Stimulated activated naive CD8-positive, alpha-beta T cell treated with anti-CD3 and anti-CD28 coated beads, Interleukin-15, Interleukin-2, amounts not matched to agents 100 U/mL and 50 U/mL, for 24 hours (primary cell): ENCODE results near the gene ETV4.

Experiments
- ATAC-seq: fragments of 150-1000 bp; cut with Tn5 transposase; one replicate; pipeline ENCODE4 v1.10.0; 2021
- DNase-seq: peaks from one replicate; pipeline ENCODE4 v3.0.0; 2021

Gene ETV4

DNA sequence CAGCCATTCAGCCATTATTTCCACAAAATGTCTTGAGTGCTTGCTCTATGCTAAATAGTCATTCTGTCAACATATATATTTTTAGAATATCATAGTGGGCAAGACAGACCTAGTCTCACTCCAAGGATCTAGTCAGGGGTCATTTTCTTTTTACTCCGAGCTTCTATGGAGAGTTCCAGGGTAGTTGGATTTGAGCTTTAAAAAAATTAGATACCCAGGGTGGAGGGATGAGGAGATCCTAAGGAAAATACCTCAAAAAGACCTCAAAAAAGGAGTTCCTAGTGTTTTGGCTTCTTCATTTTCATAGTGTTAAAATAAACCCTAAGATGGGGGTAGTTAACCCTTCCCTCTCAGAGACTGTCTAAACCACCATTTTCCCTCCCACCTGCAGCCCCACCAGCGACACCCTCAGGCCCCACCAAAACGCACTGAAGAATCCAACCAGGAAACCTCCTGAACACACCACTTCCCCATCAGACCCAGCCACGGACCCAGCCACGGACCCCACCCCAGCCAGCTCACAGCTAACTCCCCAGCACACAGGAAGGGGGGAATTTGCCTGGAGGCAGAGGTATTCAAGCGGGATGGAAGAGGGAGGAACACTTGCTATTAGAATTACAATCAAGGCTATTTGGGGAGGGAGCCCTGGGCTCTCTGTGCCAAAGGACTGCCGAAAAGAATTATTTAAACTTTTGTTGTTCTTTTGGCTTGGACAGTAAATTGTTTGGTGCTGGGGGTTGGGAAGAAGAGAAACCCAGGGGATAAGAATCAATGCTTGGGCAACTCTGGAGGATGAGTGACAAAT lies 2.2 kb downstream of the ETV4 start:
- DNase-seq (no peak), ATAC-seq (no peak)

DNA sequence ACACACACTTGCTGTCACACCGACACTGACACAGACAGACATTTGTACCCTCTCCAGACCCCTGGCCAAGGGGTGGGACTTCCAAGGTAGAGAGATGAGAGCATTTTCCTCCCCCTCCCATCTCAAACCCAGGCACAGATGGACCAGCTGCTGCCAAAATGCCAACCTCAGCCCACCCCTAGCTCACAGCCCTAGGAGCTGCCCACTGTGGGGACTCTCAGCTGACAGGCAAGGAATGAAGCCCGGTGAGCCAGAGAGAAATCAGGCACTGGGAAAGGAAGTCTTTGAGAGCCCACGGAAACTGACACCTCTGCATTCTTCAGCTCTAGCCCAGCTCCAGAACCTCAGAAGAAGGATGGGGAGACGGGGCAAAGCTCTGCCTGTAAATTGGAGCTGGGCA lies 2.8 kb downstream of the ETV4 start:
- ATAC-seq (no peak), DNase-seq (no peak)

DNA sequence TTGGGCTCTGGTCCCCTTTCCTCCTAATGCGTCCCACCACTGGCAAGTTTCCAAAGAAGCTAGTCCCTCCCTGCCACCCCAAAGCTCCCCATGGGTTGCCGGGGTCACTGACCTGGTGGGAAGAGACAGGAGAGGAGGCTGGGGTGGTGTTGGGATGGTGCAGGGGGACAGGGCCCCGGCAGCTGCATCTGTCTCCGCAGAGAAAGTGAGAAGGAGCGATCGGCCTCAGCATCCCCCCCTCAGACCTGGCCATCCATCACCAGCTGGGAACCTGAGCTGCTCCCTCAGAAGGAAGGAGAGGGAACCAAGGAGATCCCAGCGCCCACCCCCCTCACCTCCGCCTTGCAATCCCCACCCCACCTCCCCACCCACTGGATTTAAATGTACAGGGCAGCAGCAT lies 3.3 kb downstream of the ETV4 start:
- no peak for ATAC-seq
- no peak for DNase-seq

DNA sequence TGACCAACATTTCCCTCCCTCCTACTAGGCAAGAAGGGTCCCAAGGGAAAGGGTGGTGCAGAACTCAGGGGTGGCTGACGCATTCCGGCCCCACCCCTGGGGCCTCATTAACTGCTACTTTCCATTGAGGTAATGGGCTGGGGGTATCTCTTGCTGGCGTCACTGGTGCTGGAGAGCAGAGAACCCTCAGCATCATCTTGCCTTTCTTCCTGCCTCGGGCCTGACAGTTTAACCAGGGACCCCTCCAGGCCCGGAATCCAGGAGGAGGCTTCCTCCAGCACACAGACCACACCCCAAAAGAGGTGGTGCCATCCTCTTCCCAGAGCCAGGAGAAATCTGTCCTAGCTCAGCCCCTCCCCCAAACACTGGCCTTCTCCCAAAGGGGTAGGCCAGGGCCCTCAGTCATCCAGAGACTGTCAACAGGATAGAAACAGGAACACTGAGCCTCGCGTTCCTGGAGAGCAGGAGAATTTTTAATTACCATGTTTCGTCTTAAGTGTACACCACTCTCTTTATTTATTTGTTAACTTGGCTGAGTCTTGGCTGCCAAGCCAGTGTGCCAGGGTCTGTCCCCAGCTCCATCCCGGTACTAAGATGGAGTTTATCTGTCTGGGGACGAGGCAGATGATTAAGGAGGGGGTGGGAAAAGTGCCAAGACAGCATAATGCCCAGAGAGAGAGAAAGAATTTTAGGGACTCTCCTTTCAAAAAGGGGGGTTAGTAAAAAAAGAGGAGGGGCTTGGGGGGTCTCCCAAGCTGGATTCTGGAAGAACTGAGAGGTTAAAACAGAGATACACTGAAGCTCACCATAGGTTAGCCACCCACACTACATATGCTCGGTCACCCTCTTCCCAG lies 5.1 kb downstream of the ETV4 start:
- ATAC-seq = no peak
- DNase-seq = no peak

DNA sequence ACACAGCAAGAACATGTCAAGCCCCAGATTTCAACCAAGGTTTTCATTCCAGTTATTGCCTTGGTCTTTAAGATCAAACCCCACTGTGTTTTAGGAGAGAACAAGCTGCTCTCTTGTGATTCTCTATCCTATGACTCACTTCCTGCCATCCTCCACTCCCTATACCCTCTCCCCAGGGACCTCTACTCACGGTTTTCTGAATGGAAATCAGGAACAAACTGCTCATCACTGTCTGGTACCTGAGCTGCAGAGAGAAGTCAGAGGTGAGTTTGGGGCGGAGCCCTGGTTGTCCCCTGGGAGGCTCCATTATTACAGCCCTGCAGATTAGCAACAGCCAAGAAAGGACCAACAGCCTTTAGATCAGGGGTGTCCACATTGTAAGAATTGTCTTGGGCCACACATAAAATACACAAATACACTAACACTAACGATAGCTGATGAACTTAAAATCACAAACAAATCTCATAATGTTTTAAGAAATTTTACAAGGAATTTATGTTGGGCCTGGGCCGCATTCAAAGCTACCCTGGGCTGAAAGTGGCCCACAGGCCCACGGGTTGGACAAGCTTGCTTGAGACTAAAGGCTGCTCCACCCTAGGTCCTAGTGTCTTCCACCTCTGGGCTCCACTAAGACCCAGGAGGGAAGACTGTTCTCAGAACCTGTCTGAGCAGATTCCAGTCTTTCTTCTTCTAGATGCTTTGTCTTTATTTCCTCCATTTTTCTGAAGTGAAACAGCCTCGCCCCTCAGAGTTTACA lies 9.7 kb downstream of the ETV4 start:
- ATAC-seq = peak; percentile 58
- DNase-seq = no peak

DNA sequence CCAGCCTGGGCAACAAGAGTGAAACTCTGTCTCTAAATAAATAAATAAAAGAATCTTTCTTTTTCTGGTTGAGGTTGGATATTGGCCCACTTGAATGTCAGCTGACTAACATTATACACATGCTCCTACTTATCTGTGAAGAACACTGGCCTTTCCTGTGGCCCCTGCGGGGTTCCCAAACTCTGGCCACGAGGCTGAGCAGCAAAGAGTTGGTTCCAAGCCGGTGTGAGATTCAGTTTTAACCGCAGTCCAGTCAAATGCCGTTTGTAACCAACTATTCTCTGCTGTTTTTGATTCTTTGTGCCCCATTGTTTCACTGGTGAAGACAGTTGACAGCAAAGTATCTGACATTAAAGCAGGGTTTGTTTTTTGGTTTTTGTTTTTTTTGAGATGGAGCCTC lies 11.2 kb downstream of the ETV4 start:
- ATAC-seq (no peak), DNase-seq (no peak)

DNA sequence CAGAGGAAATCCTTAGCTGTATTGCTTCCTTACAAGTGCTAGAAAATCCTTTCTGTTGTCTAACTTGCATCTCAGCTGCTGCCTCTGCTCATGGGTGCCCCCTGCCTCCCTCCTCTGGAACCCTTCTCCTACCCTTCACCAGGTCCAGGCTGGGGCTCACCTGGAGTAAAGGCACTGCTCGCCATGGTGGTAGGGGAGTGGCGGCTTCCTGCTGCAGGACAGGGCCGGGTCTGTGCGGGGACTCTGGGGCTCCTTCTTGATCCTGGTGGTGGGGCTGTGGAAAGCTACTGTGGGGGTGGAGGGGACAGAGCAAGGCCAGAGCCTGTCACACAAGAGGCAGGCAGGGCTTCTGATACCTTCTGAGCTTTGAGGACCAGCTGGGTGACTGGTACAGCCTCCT lies 12.4 kb downstream of the ETV4 start:
- DNase-seq (no peak), ATAC-seq (no peak)

DNA sequence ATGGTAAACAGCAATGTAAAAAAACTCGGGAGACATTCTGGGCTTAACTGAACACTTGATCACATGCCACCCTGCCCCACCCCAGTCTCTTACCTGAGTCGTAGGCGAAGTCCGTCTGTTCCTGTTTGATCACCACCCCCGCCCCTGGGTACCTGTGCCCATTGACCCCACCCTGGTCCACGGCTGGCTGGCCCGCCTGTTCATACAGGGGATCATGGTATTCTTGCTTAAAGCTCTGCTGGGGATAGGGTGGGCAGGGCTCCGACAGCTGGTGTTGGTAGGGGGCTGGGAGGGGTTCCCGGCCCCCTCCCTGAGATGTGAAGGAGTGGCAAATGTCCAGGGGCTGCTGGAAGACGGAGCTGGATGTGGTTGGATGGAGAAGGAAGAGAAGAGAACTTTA lies 13.6 kb downstream of the ETV4 start:
- no peak for DNase-seq
- no peak for ATAC-seq

DNA sequence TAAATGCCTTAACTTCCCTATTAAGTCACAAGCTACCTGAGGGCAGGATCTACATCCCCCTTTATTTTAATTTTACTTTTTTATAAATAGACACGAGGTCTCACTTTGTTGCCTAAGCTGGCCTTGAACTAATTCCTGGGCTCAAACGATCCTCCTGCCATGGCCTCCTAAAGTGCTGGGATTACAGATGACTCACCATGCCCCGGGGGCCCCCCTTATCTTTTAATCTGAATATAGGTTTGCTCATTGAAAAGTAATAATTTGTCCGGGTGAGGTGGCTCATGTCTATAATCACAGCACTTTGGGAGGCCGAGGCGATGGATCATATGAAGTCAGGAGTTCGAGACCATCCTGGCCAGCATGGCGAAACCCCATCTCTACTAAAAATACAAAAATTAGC lies 14.2 kb downstream of the ETV4 start:
- DNase-seq = no peak
- ATAC-seq = no peak

DNA sequence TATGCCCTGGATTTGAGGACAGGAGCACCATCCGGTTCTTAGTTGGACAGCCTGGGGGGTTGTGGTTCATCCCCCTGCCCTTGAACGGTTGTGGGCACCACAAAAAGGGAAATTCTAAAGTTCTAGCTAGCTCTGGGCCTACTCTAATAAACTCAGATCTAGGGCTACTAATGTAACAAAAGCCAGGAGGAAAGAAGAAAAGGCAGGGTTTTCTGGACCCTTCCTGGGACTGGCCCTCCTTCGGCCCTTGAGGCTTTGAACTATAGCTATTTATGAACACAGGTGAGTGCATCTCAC lies 15.1 kb downstream of the ETV4 start:
- DNase-seq (no peak), ATAC-seq (no peak)

DNA sequence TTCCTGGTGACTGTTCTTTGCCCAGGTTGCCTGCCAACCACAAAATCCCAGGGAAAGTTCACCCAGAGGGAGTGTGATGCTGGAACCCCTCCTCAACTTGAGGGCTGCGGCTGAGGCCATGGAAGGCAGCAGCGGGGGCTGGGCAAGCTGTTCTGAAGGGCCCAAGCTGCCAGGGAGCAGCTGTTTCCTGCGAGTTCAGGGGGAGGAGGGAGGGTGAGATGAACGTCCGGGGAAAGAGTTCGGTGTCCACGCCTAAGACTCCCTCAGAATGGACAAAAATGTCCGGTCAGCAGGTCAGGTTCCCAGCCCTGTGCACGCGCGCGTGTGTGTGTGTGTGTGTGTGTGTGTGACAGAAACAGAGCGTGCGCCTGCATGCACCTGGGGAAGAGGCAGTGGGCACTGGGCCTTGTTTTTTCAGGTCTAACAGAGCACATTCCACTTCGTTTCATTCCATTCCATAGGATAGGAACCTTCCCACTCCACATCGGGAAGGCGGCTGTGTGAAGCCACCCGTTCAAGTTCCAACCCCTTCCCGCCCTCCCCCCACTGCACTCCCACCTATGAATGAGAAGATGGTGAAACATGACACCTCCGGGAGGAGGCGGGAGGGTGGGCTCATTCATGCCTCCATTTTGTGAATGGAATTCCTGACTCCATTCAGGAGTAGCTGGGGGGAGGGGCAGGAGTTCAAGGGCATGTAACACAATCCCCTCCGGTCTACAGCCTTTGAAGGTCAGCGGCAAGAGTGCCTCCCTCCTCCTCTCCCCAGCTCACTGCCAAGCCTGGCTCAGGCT lies 15.7 kb downstream of the ETV4 start:
- no peak for ATAC-seq
- no peak for DNase-seq

DNA sequence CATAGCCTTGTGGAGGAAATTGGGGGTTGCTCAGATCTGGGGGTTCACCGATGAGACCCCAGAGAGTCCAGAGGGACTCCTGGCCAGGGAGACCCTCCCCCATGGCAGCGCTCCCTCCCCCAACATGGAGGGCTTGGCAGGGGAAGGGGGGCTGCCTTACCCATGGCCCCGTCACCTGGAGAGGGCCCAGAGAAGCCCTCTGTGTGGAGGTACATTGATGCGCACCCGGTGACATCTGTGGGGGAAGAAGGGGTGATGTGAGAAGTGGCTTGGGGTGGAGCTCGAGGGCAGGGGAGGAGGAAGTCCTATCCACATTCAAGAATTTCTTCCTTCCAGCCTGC lies 16.2 kb downstream of the ETV4 start:
- no peak for ATAC-seq
- DNase-seq = no peak

DNA sequence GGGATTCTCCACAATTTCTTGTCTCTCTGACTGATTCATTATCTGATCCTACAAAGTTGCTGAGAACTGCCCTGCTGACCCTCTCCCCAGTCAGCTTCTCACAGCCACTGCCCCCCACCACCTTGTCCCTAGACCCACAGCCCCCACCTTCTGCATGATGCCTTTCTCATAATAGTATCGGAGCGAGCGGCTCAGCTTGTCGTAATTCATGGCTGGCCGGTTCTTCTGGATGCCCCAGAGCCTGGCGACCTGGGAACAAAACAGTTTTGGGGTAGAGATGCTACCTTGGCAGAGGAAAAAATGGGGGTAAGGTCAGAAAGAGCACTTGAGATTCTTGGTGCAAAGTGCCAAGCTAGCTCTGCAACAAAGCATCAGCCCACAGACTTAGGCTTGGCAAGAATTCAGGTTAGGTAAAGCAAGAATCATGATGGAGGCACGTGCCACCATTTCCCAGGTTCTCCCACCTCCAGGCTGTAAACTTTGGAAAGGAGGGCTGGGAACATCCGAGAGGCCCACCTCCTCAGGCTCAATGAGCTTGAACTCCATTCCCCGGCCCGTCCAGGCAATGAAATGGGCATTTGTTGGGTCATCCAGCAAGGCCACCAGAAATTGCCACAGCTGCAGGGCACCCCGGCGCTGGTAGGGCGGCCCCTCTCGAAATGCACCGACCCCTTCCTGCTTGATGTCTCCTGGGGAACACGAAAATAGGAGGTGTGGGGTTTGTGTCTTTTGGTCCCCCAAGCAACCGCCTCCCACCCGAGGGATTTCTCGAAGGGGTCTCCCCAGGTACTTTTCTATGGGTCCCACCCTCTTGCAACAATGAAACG lies 16.9 kb downstream of the ETV4 start:
- DNase-seq (no peak), ATAC-seq (no peak)

DNA sequence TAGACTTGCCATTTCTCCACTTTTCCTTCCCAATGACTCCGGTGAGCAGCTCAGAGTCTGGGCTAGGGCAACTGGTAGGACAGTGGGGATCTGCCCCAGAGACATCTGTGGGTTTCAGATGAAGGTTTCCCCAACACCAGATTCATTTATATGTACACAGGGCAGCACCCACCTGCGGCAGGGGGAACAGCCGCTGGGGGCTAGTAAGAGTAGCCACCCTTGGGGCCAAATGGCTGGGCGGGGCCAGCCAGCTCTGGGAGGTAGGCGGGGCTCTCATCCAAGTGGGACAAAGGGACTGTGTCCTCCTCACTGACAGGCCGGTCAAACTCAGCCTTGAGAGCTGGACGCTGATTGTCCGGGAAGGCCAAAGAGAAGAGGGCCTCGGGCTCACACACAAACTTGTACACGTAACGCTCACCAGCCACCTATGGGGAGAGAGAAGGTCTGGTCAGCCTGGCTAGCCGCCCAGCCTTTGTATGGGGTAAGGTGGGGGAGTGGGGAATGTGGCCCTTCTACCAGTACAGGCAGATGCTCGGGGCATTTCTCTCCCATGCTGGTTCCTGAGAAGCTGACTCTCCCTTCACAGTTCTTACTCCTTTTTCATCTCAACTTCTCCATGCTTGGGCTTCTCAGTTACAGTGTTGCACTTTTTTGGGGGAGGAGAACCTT lies 17.7 kb downstream of the ETV4 start:
- DNase-seq = no peak

DNA sequence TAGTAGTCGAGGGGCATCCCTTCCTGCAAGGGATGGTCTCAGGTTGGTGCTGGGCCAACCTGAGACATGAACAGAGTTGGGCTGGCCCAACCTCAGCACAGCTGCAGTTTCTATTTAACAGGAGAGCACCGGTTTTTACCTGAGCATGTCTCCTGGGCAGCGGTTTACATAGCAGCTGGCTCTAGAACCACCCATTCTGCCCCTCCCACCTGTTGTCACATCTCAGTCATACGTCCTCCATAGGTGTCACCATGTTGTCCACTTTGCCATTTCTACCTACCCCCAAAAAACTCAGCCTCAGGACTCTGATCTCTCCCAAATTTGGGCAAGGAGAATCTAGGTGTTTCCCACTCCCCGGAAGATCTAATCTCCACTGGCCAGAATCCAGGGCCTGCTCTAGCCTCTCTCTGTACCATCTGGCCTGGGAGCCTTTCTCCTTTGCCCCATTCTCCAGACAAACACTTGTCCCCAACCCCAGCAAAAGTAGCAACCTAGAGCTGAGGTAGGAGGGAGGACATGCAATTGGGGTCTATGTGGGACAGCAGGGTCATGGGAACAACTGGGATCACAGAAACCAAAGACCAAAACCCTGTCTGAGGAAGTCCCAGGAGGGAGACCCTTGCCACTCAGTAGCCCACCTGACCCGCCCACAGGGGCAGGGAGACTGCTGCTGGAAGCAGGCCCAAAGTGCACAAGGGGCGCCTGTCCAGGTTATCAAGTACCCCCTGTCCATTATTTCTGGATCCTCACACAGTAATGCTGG lies 19.1 kb downstream of the ETV4 start:
- no peak for DNase-seq
- no peak for ATAC-seq

More for the DNA sequence above, 17.7 kb downstream of the ETV4 start:
- no peak for ATAC-seq

DNA sequence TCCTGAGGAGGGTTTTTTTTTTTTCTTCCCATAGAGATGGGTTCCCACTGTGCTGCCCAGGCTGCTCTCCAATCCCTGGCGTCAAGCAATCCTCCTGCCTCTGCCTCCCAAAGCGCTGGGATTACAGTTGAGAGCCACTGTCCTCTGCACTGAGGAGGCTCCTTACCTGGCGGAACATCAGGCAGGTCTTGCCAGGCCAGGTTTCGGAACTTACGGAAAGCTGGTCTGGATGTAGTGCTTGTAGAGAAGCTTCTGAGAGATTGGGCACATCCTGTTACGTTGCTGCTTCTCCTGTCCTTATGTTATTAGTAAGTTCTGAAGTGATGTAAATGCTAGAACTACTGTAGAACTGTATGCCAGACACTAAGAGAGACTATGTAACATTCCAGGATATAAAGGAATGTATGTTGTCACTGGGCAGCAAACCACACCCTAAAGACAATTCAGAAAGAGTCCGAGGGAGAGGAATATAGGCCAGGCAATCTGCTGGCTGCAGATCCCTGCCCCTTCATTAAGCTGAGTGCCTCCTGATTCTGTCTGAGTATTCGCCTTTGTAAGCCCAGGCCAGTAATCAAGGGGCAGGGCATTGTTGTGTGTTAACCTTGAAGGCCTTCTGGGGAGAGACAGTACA lies 21.1 kb downstream of the ETV4 start:
- DNase-seq = no peak
- no peak for ATAC-seq

DNA sequence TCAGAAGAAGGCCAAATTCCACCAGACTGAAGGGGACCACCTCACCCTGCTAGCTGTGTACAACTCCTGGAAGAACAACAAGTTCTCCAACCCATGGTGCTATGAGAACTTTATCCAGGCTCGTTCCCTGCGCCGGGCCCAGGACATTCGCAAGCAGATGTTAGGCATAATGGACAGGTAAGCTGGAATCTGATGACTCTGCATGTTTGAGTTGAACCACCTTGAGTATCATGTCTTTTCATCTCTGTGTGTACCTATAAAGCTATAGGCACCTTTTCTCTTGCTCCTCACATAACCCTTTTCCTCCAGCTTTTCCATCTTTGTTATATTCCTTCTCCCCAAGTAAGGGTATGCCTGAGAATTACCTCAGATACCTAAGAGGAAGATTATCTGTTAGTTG lies 24.8 kb downstream of the ETV4 start:
- DNase-seq (no peak), ATAC-seq (no peak)

DNA sequence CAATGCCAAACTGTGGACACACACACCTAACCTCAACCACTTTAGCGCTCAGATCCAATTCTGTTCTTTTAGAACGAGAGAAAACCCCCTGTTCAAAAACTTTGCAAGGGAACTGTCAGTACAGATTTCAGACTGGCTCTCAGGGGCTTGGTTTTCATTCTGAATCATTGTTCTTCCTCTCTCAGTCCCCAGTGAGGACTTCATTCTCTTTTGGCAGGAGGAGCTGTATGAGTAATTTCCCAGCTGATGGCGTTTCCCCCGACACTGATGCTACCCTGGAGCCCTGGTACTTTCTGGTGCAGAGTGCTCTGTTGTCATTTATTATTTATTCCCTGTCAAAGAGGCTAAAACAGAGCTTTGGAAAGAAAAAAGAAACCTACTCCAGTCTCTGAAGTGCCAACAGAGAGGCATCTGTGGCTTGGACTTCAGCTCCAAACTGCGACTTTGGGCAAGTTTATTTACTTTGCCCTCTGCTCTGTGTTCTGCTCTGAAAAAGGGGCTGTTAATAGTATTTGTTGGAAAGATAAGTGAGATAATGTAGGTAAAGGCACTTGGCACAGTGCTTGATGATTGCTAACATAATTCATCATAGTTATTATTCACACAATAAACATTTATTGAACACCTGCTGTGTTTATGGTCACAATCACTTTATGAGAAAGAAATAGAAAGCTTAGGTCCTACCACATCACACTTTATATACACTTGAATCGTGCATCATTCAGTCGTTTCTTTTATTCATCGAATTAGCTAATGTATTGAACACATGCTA lies 28.3 kb downstream of the ETV4 start:
- ATAC-seq = peak; percentile 69
- DNase-seq = no peak

DNA sequence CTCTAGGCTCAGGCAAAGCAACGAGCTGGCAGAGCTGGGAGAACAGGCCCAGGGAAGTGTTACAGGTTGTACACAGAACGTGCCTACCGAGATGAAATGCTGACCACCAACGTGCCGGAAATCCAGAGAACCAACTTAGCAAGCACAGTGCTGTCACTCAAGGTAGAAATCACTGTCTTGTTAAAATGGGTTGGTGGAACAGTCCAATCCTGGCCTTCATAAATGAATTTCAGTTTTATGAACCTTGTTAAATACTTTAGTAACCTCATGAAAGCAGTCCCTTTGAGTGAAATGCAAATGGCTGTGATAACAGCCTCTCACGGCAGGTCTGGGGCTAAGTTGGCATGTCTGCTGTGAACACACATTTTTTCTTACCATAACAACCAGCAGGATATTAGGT lies 29.0 kb downstream of the ETV4 start:
- DNase-seq = no peak
- ATAC-seq = no peak
